ENCODE data around the gene BCL2.

The BCL2 gene

GRCh38 chr18:63220903-63221302, 98.7 kb downstream of the BCL2 start:
- H3K27ac Mint-ChIP-seq, result no peak overlapping the region
- no peaks in the 10 kb centered on the region for H3K4me1 Mint-ChIP-seq
- H3K27me3 Mint-ChIP-seq (ENCODE audit: low read depth), result no peaks in the 10 kb centered on the region
- no peak overlapping the region for H3K4me3 Mint-ChIP-seq
- peaks cover 21% of the 10 kb centered on the region for H3K36me3 Mint-ChIP-seq (ENCODE audit: low read depth)
- TF ChIP-seq, protein P1, sequence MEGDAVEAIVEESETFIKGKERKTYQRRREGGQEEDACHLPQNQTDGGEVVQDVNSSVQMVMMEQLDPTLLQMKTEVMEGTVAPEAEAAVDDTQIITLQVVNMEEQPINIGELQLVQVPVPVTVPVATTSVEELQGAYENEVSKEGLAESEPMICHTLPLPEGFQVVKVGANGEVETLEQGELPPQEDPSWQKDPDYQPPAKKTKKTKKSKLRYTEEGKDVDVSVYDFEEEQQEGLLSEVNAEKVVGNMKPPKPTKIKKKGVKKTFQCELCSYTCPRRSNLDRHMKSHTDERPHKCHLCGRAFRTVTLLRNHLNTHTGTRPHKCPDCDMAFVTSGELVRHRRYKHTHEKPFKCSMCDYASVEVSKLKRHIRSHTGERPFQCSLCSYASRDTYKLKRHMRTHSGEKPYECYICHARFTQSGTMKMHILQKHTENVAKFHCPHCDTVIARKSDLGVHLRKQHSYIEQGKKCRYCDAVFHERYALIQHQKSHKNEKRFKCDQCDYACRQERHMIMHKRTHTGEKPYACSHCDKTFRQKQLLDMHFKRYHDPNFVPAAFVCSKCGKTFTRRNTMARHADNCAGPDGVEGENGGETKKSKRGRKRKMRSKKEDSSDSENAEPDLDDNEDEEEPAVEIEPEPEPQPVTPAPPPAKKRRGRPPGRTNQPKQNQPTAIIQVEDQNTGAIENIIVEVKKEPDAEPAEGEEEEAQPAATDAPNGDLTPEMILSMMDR (IDR thresholded peaks at IDR 0.05; ENCODE audit: unreplicated experiment in 3 of 3), result no peak
- H3K9me3 Mint-ChIP-seq, result peaks cover 19% of the 10 kb centered on the region

- TF ChIP-seq, protein P1 (IDR thresholded peaks at IDR 0.05; ENCODE audit: unreplicated experiment in 3 of 3), result no peak
- H3K27ac Mint-ChIP-seq, result no peak overlapping the region
- H3K9me3 Mint-ChIP-seq, result peaks cover 11% of the 10 kb centered on the region
- H3K36me3 Mint-ChIP-seq (ENCODE audit: low read depth), result peaks cover 10% of the 10 kb centered on the region
- no peaks in the 10 kb centered on the region for H3K27me3 Mint-ChIP-seq (ENCODE audit: low read depth)
- no peak overlapping the region for H3K4me3 Mint-ChIP-seq
- no peaks in the 10 kb centered on the region for H3K4me1 Mint-ChIP-seq
These were observed 101.1 kb downstream of the BCL2 start for GRCh38 chr18:63218472-63218871.

GRCh38 chr18:63216516-63217311, 102.9 kb downstream of the BCL2 start:
- TF ChIP-seq, protein P1 (IDR thresholded peaks at IDR 0.05; ENCODE audit: unreplicated experiment in 3 of 3), result no peak
- no peak overlapping the region for H3K4me3 Mint-ChIP-seq
- no peaks in the 10 kb centered on the region for H3K27me3 Mint-ChIP-seq (ENCODE audit: low read depth)
- no peak overlapping the region for H3K27ac Mint-ChIP-seq
- H3K36me3 Mint-ChIP-seq (ENCODE audit: low read depth), result peaks cover 4% of the 10 kb centered on the region
- peaks cover 6% of the 10 kb centered on the region for H3K9me3 Mint-ChIP-seq
- no peaks in the 10 kb centered on the region for H3K4me1 Mint-ChIP-seq

DNA sequence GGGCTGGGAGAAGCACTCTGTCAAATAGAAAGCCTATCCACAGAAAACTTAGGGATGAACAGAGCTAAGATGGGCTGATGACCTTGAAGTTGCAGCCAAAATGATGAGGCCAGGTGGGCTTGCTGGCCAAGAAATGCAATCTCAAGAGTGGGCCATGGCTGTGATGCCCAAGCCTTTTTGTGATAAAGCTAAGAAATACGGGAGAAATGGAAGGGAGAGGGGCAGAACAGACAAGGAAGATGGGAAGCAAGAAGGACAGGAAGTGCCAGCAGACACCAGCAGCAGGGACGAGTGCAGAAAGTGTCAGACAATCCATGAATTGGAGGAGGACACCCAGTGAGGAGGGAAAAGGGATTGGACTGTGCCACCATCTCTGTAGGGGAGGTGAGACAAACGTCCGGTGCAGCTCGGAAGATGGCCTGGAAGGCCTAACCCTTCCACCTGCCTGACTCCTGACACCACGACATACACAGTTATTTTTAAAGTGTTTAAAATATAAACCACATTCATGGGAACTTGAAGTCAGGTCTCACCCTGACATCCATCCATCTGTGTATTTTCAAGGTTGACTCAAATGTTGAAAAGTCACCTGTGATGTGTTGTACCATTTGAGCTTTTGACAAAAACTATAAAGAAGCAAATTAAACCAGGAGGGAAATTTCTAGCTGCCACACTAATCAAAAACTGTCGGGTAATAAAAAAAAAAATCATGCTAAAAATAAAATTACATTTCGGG, 105.5 kb downstream of the BCL2 start:
- TF ChIP-seq, protein P1 (IDR thresholded peaks at IDR 0.05; ENCODE audit: unreplicated experiment in 3 of 3), result no peak
- H3K27ac Mint-ChIP-seq, result no peak overlapping the region
- H3K9me3 Mint-ChIP-seq, result peaks cover 5% of the 10 kb centered on the region
- no peaks in the 10 kb centered on the region for H3K27me3 Mint-ChIP-seq (ENCODE audit: low read depth)
- peaks cover 4% of the 10 kb centered on the region for H3K36me3 Mint-ChIP-seq (ENCODE audit: low read depth)
- H3K4me3 Mint-ChIP-seq, result no peak overlapping the region
- H3K4me1 Mint-ChIP-seq, result no peaks in the 10 kb centered on the region

- Mint-ChIP-seq H3K9me3 (no peaks in the 10 kb centered on the region), H3K4me3 (no peak overlapping the region), H3K4me1 (peaks cover 2% of the 10 kb centered on the region), H3K27ac (no peak overlapping the region), H3K36me3 (ENCODE audit: low read depth) (no peaks in the 10 kb centered on the region), H3K27me3 (ENCODE audit: low read depth) (no peaks in the 10 kb centered on the region)
- TF ChIP-seq, protein P1 (IDR thresholded peaks at IDR 0.05; ENCODE audit: unreplicated experiment in 3 of 3), result no peak
These were observed 106.2 kb downstream of the BCL2 start for GRCh38 chr18:63213331-63213900.
